Pancreas (tissue), 10 donors: ENCODE measurements around the gene TNRC18. TPM values are rescaled to one million over a fixed set of nuclear protein-coding genes. Genes with fewer than 3 reads are reported as not detected.

Source experiments
- ATAC-seq, 4 donors: fragments of 200-7000 bp; cut with Tn5 transposase; one replicate each; pipeline versions ENCODE4 v1.8.0 to v1.9.1; 2020; ENCODE audit warnings: mild to moderate bottlenecking in 4 of 4, moderate library complexity in 4 of 4
- DNase-seq, 6 donors: peaks; one replicate each; pipeline ENCODE4 v3.0.0-alpha.2; 2020
- FAIRE-seq: peaks from 2 replicates; lab custom pipeline; 2012; peaks lifted over from hg19 to GRCh38; lab: Jason Lieb, UNC
- H3K27ac ChIP-seq, 4 donors: fragments of 200-600 bp; sonication (generic); 1 replicate in 3 of 4; 2 replicates in 1 of 4; pipeline versions ENCODE4 v1.5.0 to v1.8.0; 2020
- H3K27me3 ChIP-seq, 4 donors: fragments of 200-600 bp; one replicate each; pipeline ENCODE4 v1.8.0; 2021
- H3K36me3 ChIP-seq, 3 donors: fragments of 200-600 bp; sonication (generic) in 1 of 3; one replicate each; pipeline versions ENCODE4 v1.5.0 to v1.8.0; 2020 to 2021
- H3K4me1 ChIP-seq, 3 donors: fragments of 200-600 bp; one replicate each; pipeline ENCODE4 v1.8.0; 2021
- H3K4me3 ChIP-seq, 4 donors: fragments of 200-600 bp; sonication (generic) in 2 of 4; one replicate each; pipeline versions ENCODE4 v1.5.0 to v1.8.0; 2020 to 2021
- H3K9me3 ChIP-seq, 4 donors: fragments of 200-600 bp; one replicate each; pipeline ENCODE4 v1.8.0; 2021
- WGBS, 2 donors: extraction: QIAGEN DNeasy Blood & Tissue Kit; methylation state at CpG; one replicate each; pipeline ENCODE4 v1.1.7; 2013; 5-methylcytosine and 5-hydroxymethylcytosine counted together
- intact Hi-C, 3 donors: fragments of 100-400 bp; cut with DNase I; formaldehyde crosslinking; loops; one replicate each; pipeline versions ENCODE4 v1.11.1 to v1.14.2; 2022
- polyA plus RNA-seq, 2 donors: library from polyadenylated mRNA; stranded (reverse); fragments of 200-250 nt; gene quantifications; one replicate each; pipeline ENCODE4 v1.2.3, GENCODE V29; 2013
- total RNA-seq, 6 donors: library from RNA; stranded (reverse); fragmentation: NEBNext Ultra II Directional in 4 of 6; extraction: Animal tissue kit (Norgen Biotek cat#: 25700) in 4 of 6; gene quantifications; one replicate each; pipeline versions ENCODE4 v1.2.1 to v1.2.4, GENCODE V29; 2021 to 2023
- TF ChIP-seq, protein P1 (sequence below), 4 donors: fragments of 200-600 bp; sonication (generic) in 3 of 4; IDR thresholded peaks; one replicate each; pipeline versions ENCODE4 v1.5.0 to v1.8.0; 2021; ENCODE audit warnings: antibody characterized with exemption in 4 of 4
- donor health status: healthy with polysubstance abuse.
- donor health status: DM: no; HTN: no; CAD: no; lungs with moderate emphysema.
- donor health status: DM: no; HTN: no; CAD: no.
- donor health status: control.
- donor health status: control.
- donor health status: Bipolar disorder and iron deficiency.
- donor health status: DM: yes; HTN: yes; CAD: no.
- donor health status: DM: no; HTN: no; CAD: no.
- donor health status: DM: no; HTN: no; CAD: no.
- donor health status: DM: yes; HTN: yes; CAD: no.

The TNRC18 gene
- total and polyA plus RNA-seq, 8 donors: 30.1 to 80.6 (median 36.9) TPM

DNA sequence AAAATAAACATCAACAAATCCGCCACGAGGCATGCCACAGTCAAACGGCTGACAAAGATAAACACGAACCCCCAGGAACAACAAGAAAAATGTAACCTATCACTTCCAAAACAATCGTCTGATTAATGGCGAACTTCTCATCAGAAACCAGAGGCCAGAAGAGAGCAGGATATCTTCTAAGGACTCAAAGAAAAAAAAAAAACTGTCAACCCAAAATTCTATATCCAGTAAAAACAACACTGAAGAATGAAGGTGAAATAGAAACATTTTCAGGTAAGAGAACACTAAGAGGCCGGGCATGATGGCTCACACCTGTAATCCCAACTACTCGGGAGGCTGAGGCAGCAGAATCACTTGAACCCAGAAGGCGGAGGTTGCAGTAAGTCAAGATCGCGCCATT is 86.6 kb downstream of the TNRC18 start:
- no peak for FAIRE-seq
- Histone ChIP-seq H3K27me3 (no peaks in the 10 kb centered on the region), H3K36me3 (peaks cover 4 to 23% (median 11%) of the 10 kb centered on the region in 3 donors), H3K4me3 (no peak overlapping the region), H3K9me3 (no peaks in the 10 kb centered on the region), H3K27ac (no peak overlapping the region), H3K4me1 (no peaks in the 10 kb centered on the region)
- intact Hi-C loops: no loop called here
- TF ChIP-seq, protein P1, sequence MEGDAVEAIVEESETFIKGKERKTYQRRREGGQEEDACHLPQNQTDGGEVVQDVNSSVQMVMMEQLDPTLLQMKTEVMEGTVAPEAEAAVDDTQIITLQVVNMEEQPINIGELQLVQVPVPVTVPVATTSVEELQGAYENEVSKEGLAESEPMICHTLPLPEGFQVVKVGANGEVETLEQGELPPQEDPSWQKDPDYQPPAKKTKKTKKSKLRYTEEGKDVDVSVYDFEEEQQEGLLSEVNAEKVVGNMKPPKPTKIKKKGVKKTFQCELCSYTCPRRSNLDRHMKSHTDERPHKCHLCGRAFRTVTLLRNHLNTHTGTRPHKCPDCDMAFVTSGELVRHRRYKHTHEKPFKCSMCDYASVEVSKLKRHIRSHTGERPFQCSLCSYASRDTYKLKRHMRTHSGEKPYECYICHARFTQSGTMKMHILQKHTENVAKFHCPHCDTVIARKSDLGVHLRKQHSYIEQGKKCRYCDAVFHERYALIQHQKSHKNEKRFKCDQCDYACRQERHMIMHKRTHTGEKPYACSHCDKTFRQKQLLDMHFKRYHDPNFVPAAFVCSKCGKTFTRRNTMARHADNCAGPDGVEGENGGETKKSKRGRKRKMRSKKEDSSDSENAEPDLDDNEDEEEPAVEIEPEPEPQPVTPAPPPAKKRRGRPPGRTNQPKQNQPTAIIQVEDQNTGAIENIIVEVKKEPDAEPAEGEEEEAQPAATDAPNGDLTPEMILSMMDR (IDR thresholded peaks at IDR 0.05): no peak
- no peak for ATAC-seq
- DNase-seq: no peak
- 95 to 96% methylated on average over 11 of the region's 11 CpGs for WGBS, 2 donors

DNA sequence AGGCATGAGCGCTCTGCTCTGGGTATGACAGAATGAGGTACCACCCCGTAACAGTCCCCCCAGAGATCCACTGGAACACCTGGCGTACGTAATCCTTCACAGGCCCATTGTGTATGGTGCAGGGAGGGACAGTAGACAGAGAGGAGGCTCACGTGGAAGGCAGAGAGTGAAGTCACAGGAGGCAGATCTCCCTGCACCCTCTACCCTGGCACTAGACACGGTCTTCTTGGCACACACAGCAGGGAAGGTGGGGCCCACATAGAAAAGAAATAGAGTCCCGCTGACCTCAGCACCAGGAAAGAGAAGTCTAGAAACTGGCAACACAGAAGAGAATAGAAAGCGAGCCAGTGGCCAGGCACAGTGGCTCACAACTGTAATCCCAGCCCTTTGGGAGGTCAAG is 89.0 kb downstream of the TNRC18 start:
- intact Hi-C loops: no loop called here
- Histone ChIP-seq H3K27me3 (no peaks in the 10 kb centered on the region), H3K4me3 (no peak overlapping the region), H3K36me3 (peaks cover 4 to 24% (median 11%) of the 10 kb centered on the region in 3 donors), H3K4me1 (no peaks in the 10 kb centered on the region), H3K9me3 (no peaks in the 10 kb centered on the region), H3K27ac (no peak overlapping the region)
- TF ChIP-seq, protein P1 (IDR thresholded peaks at IDR 0.05): no peak
- DNase-seq (no peak), FAIRE-seq (no peak), ATAC-seq (peak in 2 of 4 donors; percentile 17 to 25)
- WGBS, 2 donors: 94% methylated on average over 8 of the region's 8 CpGs

DNA sequence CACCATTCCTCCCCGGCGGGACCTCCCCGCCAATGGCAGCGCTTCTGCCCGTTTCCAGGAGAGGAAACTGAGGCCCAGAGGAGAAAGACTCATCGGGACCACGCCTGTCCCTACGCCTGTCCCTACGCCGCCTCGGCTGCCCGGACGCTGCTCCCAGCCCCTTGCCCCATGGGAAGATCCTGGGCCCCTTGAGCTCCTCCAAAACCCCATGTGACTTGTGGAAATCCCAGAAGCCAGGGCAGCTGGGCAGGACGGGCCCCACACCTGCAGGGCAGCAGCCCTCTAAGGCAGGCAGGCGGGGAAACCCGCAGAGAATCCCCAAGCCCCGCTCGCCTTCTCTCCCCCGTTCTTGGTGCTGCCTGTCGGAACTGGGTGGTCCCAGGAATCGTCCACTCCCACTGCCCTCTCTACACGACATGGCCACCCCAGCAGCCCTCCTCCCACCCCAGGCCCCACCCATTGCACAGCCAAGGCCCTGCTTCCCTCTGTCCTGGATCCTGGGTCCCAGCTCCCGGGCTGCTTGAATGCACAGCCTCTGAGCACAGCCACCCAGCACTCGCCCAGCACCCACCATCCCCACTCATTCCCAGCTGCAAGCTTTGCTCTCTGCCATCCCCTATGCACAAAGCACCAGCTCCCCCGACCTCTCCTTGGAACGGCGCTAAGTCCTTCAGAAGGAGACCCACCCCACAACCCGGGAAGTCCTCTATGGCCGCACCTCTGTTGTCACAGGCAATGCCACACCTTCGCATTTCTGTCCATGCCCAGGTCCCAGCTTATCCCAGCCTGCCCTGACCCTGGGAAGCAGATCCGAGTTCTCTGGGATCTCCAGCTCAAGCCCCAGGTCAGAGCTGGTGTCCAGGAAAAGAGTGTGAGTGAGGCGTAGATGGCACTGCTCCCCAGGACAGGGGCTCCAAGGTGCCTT is 90.3 kb downstream of the TNRC18 start:
- Histone ChIP-seq H3K36me3 (peaks cover 4 to 35% (median 11%) of the 10 kb centered on the region in 3 donors), H3K27ac (no peak overlapping the region), H3K4me3 (no peak overlapping the region), H3K9me3 (no peaks in the 10 kb centered on the region), H3K4me1 (no peaks in the 10 kb centered on the region), H3K27me3 (no peaks in the 10 kb centered on the region)
- WGBS, 2 donors: 89 to 91% methylated on average over 25 to 32 of the region's 32 CpGs
- TF ChIP-seq, protein P1 (IDR thresholded peaks at IDR 0.05): no peak
- ATAC-seq: peak in 1 of 4 donors; percentile 9
- no peak for DNase-seq
- intact Hi-C loops: no loop called here
- FAIRE-seq: no peak

DNA sequence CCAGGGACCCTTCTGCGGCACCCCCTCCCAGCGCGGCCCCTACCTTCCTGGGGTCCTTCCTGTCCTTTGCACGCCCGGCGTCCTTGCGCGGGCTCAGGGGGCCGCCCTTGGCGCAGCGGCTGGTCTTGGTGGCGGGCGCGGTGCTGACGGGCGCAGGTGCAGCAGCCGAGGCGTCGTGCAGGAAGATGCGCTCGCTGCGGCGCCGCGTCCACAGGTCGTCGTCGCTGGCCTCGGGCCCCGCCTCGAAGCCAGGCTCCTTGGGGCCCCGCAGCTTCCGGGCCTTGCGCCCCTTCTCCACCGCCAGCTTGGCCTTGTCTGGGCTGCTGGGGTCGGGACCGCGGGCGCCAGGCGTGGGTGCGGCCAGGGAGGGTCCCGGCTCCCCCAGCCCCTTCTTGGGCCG is 91.1 kb downstream of the TNRC18 start:
- DNase-seq: peak in 1 of 6 donors; percentile 66
- H3K4me3 ChIP-seq: no peak overlapping the region
- H3K36me3 ChIP-seq: peaks cover 0 to 35% (median 11%) of the 10 kb centered on the region in 3 donors
- no peaks in the 10 kb centered on the region for H3K9me3 ChIP-seq
- intact Hi-C loops: no loop called here
- TF ChIP-seq, protein P1 (IDR thresholded peaks at IDR 0.05): no peak
- H3K4me1 ChIP-seq: no peaks in the 10 kb centered on the region
- no peak for ATAC-seq
- no peaks in the 10 kb centered on the region for H3K27me3 ChIP-seq
- 91 to 96% methylated on average over 43 of the region's 43 CpGs for WGBS, 2 donors
- H3K27ac ChIP-seq: no peak overlapping the region
- no peak for FAIRE-seq

DNA sequence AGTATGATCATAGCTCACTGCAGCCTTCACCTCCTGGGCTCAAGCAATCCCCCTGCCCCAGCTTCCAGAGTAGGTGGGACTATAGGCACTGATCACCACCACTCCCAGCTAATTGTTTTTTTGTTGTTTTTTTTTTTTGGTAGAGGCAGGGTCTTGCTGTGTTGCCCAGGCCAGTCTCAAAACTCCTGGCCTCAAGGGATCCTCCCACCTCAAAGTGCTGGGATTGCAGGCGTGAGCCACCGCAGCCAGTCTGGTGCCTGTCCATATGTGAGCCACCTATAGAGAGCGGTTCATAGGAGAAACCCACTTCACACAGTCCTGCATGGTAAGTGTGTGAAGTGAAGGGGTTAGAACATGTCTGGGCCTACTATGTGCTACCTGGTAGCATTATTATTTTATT is 93.3 kb downstream of the TNRC18 start:
- ATAC-seq (no peak), FAIRE-seq (no peak), DNase-seq (no peak)
- Histone ChIP-seq H3K4me1 (no peaks in the 10 kb centered on the region), H3K27ac (no peak overlapping the region), H3K4me3 (no peak overlapping the region), H3K9me3 (no peaks in the 10 kb centered on the region), H3K36me3 (peaks cover 0 to 28% (median 0%) of the 10 kb centered on the region in 3 donors), H3K27me3 (no peaks in the 10 kb centered on the region)
- TF ChIP-seq, protein P1 (IDR thresholded peaks at IDR 0.05): no peak
- 93 to 98% methylated on average over 3 of the region's 3 CpGs for WGBS, 2 donors
- intact Hi-C loops: no loop called here
